Ecto neural progenitor cell (in vitro differentiated cells): Measurements from ENCODE around the gene ARID5B.
A peak's percentile ranks its signal among the peaks of the same experiment; 100 is the strongest.

Experiments used
- DNase-seq: peaks from one replicate; pipeline ENCODE4 v3.0.0-alpha.2; 2018; ENCODE audit warnings: low spot score

The ARID5B gene

DNA sequence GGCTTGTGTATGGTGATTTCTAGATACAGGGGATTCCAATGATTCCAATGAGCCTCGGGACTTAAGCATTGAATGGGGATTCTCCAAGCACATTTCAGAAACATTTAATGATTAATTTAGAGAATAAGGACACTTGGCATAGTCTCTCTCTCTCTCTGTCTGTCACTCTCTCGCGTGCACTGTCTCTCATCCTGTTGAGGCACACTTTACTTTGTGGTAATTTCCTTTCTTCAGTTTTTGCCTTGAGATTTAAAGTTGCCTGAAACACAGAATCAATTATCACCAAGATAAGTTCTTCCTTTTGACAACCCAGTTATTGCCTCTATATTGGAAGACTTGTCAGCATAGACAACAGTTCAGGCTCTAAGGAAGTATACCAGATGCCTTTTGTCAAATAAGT, 131.6 kb downstream of the ARID5B start:
- DNase-seq = no peak

DNA sequence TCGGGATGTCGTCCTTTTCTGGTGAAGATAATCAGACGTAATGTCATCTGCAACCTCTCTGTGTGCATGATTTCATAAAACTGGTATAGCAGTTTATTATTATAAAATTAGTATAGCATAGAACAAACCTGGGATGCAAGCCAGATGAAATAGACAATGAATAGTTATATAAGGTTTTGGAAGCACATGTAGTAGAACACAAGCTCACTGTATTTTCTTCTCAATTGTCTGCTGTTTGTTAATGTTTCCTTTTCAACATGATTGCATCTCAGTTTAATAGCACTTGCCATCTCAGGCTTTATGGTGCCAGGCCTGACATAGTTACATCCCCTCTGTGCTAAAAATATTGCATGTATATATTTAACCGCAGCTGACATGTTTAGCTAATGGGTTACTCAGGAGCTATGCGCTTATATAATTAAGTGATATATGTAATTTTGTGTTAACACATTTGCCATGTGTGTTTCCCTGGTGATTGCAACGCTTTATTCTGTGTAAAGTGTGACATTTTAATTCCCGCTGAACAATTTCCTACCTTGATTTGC, 132.7 kb downstream of the ARID5B start:
- DNase-seq = no peak

DNA sequence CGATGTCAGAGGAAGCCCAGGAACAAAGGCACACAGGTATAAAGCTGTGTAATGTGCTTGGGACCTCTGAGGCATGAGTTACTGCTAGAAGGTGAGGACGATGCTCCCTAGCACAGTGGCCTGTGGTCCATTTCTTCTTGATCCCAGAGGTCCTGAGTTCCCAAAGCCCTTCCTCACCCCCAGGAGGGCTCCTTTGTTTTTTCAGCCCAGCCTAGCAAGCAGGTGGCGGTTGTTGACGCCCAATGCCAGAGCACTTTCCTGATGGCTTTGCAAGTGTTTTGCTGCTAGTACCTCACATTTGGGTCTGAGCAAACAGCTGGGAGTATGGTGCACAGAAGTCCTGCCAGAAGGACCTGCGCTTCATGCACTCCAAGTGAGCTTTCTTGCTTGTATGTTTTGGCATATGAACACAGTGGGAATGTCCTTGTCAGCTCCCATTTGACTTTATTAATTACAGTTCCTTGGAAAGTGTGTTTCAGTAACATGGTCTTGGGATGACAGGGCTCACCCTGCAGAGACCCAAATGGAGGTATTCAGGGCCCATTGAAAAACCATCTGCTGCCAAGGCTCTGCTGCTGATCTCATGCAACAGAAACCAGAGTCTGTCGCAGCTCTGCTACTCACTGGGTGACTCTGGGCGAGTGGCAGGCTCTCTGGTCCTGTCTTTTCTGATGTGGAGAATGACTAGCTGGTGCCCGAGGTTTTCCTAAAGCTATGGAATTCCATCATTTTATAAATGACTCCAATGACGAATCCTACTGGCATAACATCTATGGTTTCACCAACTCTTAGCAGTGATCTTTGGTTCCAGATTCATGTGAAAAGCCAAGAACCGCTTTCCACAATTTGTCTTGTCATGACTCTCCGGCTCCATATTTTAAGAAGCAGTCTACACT, 134.9 kb downstream of the ARID5B start:
- DNase-seq = no peak

DNA sequence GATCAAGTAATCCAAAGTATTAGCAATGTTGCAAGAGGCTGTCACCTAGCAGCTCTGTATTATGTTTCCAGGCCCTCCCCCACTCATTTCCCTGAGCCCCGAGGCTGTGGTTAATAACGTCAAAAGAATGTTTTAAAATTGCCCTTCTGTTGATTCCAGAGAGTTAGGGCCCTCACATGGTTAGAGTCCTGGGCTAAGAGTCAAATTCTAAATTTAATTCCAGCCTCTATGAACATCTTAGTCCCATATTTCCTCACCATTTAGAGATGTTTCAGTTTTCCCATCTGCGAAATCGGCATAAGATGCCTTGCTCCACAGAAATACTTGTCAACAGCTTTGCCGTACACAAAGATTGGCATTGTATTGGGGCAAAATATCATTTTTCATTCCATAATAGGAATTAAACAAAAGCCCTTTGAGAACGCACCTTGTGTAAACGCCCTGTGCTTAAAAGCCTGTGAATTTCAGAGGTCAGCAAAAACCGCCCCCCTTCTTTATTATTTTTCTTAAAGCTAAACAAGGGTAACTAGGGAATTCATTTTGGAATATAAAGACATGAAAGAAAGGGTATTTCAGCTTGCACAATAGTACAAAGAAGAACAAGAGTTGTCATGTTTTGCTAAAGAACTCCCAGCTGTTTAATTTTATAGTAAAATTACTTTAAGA, 135.8 kb downstream of the ARID5B start:
- DNase-seq = no peak

DNA sequence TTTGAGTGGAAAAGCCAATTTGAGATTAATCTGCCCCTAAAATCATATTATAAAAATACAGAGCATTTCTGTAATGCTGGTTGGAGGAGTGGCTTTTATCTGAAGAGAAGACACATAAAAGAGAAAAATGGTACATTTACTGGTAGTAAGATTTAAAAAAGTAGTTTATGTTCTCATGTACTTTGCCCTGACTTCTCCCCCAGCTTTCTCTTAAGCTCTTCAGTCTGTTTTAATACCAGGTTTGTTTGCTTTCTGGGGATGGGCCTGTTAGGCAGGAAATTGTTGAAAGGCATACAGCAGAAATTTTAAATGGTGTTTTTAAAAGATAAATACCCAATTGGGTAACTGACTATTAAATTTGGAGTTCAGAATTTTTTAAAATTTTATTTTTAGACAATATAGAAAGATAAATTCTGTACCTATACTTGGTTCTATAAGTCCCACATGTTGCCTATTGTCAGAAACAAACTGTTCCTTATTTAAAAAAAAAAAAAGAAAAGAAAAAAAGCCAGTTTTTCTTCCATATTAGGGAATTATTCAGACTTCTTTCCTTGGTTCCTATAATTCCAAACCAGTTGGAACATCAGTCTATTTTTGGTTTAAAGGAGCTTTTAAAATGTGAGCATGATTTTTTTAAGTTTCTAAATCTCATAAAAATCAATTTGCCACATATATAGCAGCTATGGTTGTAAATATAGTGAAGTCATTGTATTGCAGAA, 136.6 kb downstream of the ARID5B start:
- DNase-seq = no peak

DNA sequence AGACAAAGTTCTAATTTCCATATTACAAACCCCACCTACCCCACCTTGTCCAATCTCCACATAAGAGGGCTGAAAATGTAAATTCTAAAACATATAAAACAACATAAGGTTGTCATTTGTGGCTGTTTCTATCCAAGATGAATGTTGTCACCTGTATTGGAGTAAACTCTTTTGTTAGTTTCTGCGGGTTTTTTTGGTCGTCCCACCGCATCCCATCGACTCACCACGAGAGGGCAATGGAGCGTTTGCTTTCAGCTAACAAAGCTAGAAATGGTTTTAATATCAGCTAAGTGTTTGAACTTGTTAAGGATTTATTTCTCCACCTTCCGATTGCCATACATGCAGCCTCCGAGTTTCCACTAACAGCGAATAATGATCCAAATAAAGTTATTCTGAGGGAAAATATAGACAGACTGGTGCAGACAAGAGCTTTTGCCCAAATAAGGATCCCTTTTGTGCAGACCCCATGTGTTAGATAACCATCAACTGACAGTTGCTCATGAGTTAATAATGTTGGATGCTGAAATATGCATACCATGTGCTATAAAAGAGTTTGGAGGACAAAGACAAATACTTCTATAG, 137.2 kb downstream of the ARID5B start:
- DNase-seq = peak; percentile 54

DNA sequence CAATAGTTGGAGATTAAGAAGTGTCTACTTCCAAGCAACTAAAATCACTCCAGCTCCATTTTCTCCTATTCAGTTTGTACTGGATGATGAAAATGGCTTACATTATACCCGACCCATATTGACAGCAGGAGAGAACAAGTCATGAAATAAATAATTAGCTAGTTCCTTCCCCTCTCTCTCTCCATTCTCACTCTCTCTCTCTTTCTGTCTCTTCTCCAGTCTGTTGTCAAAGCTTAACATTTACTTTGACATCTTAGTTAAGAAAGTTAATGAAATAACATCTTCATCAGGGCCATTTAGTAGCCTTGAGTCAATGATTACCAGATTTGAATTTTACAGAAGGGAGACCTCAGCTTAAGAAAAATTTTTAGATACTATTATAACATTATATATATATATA, 138.5 kb downstream of the ARID5B start:
- DNase-seq = no peak

DNA sequence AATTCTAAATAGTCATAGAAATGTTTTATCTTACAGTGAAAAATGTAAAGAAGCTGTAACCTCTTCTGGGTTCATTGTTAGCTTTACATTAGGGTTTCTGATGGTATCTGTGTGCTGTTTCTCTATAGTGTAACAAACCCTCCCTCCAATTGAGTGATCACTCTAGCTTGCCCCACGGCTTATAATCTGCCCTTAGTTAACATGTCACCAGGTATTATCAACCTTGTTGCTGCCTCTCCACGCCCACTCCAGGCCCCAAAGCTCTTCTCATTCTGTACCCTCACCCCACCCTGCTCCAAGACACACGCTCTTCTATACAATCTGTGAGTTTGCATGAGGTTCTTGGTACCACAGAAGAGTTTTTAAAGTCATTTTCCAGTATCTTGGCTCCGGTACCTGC, 139.4 kb downstream of the ARID5B start:
- DNase-seq = no peak

DNA sequence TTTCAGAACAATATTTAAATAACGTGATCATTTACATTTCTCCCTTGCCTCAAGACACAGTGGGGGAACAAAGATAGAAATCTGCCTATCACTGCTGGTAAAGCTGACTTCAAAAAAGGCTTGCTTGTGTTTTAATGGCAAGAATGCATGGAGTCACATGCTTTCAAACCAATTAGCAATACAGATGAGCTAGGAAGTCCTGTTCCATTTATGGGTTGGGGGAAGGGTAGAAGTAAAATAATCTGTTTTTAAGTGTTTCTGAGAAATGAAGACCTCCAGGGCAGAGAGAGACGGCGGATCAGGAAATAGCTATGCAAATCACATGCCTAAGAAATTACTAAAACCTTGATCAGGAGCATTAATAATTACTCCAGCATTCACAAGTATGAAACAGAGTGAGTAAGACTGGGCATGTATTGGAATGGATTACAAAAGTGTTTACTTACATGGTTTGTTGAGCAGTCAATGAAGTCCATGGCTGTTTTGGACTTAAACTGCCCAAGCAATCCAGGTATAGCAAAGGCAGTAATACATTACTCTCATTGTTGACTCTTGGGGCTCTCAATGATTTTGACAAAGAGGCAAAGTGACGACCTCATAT, 142.0 kb downstream of the ARID5B start:
- no peak for DNase-seq

DNA sequence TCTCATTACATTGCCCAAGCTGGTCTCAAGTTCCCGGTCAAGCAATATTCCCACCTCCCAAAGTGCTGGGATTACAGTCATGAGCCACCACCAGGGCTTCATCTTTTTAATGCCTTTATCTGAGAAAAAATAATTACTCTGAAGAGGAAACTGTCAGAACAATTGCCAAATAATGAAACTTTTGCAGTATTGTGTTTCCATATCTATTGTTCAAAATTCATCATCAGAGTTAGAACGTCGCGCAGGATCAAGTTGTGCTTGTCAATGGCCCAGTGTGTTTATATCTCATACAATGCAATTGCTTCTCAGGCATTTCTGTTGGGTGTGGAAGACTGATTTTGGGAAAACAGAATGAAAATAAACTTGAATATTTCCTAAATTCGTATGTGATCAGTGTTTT, 143.1 kb downstream of the ARID5B start:
- DNase-seq = no peak

DNA sequence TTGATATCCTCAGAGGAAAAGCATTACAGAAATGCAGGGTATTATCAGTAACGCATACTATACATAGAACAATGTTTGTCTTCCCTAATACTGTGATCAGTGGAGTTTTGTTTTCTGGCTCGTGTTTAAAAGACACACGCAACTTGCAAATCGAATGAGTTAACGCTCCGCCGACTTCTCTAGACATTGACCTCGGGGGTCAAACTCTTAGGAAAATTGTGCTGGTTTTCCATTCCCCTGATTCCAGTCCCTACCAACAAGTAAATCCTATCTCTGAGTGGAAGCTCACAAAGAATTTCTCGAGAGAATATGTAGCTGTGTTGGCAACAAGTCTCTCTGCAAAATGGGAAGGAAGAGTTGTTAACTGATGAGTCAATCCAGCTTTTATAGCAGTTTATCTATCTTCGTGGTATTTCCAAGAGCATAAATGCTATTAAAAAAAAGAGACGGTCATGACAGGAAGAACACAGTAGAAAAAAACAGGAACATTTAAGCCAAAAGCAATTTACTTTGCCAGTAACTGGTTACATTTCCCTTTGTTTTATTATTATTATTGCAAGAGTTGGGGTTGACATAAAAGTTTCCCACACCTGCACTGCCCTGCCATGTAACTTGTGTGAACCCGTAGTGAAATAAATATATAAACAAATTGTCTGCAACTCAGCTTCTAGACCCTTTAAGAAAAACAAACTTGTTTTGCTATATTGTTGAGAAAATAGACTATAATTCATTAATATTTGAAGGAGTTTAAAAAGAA, 144.4 kb downstream of the ARID5B start:
- no peak for DNase-seq

DNA sequence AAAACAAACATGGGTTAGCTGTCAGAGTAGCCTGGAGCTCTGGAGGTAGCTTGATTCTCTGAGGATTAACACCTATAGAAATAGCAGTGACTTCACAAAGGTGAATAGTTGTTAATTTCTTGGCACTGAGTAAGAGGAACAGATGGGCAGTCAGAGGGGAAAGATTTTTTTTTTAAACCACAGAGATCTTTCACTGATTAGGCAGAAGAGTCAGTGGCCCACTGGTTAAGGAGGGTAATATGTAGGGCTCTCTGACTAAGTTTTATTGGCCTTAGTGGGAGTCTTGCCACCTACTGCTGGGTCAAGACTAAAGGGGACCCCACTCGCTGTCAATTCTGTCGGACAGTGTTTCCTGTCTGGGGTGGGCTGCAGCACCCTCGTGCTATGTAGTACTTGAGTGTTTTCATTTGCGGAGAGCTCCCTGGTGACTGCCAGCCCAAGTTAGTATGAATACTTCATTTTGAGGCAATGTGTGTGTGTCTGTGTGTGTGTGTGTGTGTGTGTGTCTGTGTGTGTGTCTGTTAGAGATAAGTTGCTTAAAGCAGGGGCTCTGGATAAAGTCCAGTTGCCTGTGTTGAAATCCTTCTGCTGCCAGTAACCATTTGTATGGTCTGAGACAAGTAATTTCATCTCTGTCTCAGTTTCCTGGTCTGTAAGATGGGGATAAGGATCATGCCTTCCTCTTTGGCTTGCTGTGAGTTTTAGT, 145.2 kb downstream of the ARID5B start:
- no peak for DNase-seq

DNA sequence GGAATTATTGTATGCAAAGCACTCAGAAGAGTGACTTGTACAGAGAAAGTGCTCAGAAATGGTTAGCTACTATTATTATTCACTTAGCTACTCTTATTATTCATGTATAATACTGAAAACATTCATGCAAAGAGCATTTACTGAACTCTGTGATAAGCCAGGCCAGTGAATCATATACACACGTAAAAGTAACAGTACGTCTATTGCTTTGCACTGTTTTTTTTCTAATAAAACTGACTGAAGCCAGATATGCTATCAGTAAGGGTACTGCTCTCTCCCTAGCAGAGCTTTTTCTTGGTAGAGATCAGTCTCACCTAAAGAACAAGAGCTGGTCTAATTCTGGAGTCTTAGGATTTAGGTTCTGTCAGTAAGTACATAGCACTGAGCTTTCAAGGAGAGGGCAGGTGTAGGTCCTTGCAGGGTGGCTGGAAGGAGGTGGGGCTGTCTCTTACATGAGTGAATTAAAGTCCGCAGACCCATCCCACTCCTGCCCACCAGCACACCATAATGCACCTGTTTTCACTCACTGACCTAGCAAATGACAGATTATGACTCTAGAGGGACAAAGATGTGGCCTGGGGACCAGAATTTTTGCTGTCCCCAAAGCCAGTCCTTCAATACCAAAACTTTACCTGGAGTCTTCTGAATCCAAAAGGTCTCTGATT, 145.9 kb downstream of the ARID5B start:
- no peak for DNase-seq

DNA sequence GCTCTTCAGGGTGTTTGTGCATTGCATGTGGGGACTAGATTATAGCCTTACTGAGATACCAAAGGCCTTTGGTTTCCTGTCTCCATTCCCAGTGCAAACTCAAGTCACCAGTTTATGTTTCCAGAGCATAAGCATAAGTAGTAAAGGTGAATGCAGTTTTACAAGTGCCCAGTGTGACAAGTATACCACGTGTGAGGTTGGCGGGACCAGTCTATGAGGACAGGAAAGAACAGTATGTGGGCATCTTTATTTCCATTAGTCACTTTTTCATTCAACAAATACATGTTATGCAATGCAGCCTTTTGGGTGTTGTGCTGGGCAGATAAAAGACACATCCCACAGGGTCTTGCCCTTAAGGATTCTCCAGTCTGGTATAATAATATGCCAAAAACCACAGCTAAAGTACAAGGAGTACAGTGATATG, 146.5 kb downstream of the ARID5B start:
- DNase-seq = no peak

DNA sequence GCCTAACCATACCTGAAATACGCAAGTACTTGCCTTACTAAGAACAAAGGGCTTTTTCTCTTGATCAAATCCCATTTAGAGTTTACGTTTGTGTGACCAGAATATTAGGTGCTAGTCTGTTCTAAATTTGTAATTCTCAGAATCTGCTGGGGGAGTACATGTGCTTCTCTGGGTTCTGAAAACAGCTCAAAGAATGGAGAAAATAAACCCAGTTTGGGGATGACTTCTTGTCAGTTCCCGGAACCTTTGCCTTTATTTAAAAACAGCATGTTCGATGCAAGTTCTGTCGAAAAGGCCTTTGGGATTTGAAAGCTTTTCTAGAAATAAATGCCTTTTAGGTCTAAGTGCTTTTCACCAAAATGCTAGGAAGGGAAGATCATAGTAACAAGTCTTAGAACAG, 147.0 kb downstream of the ARID5B start:
- no peak for DNase-seq

DNA sequence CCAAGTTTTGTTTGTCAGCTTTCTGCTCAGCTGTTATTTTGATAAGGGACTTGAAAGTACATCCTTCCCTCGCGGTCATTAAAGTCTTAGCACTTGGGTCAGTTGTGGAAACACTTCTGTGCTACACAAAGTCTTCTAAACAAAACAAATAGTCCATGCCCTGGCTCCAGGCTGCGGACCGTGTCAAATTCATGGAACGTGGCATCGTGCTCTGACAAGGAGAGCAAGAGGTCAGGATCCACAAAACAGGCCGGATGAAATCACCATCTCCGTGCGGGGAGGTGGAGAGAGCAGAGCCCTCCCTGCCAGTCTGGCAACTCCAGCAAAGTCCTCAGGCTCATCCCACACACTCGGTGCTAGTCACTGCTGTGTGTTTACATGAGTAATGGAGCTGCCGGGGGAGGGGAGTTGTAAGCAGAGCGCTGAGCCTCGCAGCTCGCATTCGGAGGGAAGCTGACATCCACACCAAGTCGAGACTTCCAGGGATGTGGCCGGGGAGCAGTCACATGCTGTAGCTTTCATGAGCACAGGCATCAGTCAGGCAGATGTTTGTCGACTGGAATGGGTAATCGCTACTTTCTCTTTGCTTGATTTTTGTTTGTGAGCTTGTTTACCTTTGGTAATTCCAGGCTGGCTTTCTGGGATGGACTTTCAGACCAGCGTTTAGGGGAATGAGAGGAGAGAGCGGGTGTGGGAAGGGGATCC, 147.6 kb downstream of the ARID5B start:
- DNase-seq = peak; percentile 85

DNA sequence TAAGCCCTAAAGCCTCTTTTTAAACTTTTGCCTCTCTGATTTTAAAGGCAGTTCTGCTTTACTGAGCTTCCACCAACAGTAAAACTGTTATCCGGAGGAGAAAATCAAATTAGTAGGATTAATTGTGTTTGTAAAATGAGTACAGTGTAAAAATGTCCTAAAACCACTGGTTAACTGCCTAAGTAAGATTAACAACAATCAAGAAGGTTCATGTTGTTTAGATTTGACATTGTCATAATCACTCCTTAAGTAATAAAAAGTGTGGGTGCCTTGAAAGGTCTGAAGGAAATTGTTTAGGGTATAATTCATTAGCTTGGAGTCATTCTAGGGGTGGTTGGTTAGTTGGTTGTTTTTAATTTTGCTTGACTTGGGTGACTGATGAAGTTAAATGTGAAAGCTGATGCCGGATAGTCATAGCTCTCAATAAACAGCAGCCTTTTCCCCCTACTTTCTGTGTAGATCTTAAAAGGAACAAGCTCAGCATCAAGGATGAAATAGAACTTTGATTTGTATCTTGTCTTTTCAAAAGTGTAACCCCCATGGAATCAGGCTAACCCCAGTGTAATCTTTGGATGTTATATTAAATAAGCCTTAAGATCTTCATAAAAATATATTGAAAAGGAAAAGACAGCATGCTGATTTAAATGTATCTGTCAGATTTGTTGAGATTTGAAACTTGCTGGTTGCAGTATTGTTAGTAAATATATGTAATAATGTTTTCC, 148.3 kb downstream of the ARID5B start:
- no peak for DNase-seq

DNA sequence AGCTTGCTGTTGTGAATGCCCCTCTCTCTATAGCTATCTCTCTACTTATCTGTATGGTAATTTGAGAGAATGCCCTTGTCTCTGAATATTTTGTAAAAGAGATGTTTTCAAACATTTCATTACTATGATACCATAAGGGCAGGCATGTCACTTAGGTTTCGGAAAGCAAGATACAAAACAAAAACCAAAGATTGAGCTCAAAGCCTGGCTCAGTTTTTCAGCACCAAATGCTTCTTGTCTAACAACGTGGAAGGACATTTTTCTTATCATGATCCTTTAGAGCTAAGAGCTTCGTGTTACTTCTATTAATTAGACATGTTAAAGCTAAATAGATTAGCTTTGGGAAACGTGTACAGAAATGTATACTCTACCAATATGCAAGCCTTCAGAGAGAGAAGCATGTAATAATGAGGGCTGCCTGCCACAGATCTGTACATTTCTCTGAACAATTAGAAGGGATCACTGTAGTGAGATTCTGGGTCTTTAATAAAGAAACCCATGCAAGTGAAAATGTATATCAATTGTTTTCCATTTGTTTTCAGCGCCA, 148.9 kb downstream of the ARID5B start:
- no peak for DNase-seq
